ENCODE data around the gene CLSTN2.
A peak's percentile ranks its signal among the peaks of the same experiment; 100 is the strongest.

The CLSTN2 gene

DNA sequence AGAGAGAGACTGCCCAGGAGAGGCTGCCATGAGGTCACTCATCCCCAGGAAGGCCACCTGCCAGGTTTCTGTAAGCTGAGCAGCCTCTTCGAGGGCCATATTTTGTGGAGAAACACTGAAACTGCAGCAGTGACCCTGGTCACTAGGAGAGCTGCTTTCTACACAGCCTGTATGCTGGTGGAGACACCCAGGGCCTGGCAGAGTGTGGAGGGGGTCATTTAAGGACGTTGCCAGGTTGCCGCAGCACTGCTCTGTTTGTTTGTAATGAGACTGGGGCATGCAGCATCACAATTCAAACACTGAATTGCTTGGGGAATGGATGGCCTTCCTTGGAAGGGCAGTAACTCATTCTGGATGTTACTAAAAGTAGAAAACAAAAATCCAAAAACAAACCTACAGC, 638.0 kb downstream of the CLSTN2 start:
- no peak for DNase-seq

DNA sequence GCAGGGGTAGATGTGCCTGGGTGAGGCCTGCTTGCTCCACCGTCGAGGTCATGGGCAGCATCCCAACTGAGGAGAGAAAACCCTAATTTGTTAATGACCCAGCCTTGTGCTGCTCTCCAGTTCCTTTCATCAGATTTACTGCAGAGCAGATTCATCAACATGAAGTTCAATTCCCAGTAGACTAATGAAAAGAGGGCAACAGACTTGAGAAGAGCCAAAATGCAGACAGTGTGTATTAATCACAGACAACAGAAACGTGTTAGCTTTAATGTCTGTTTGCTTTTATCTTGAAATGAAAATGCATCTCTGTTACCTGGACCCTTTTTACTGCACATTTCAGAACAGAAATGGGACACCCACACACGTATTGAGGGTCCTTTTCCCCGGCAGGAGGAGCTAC, 639.4 kb downstream of the CLSTN2 start:
- DNase-seq, result no peak

DNA sequence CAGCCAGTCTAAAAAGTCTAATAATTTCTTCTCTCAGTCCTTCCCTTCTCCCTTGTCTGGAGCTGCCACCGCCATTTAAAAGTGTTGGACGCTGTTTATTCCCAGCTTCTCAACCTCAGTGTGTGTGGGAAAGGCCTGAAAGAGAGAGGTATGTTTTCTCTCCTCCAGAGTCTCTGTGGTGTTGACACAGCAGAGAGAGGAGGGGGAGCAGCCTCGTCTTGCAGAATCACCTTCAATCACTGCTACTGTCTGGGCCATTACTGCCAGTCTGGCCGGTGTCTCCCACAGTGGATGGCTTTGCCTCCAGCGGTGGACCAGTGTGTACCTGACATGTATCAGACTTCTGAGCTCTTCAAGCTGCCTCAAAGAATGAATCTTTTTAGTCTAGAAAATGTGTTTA, 641.5 kb downstream of the CLSTN2 start:
- no peak for DNase-seq

DNA sequence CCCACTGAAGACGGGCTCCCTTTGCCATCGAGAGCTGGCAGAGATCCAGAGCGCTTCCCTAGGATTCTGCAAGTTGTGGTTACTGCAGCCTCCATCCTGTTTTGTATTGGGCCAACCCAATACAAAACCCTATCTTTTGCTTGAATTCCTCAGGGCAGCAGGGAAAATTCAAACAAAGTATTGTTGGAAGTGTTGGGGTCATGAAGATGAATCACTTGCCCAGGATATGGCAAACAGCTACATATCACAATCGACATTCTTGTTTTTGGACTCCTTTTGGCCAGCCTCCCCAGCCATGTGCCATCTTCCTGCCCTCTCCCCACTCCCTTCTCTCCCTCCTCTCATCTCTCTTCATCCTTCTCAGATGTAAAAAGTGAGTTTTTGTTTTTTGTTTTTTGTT, 642.9 kb downstream of the CLSTN2 start:
- DNase-seq, result no peak

DNA sequence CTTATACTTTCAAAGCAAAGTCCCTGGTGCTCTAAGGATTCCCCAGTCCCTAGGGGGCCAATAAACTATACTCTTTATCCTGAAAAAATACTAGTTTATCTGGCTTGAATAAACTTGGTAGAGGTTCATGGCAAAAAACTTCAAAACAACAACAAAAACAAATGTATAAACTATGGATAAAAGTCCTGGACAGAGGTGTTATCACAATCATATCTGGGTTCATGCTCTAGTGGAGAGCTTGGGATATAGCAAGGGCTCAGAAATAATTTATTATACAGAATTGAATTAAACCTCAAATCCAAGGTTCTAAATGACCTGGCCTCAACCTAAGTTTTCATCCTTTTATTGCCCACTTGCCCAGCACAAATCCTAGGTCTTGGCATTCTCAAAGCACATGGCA, 644.3 kb downstream of the CLSTN2 start:
- no peak for DNase-seq

DNA sequence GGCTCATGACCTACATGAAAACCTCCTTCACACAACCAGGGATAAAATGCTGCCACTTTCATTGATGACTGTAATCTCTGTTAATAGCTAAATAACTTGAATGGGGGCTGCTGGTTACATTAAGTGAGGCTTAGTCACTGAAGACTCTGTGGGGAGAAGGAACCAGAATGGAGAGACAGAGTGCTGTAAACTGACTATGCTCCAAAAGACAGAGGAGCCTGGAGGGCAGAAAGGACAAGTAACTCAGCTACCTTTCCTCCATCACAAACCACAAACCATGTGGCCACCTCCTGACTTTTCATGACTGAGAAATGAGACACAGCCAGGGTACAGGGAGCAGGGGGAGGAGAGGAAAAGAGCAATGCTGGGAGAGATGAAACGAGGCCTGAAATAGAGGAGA, 645.8 kb downstream of the CLSTN2 start:
- DNase-seq, result peak in 2 of 6 experiments; percentile 1 to 12

DNA sequence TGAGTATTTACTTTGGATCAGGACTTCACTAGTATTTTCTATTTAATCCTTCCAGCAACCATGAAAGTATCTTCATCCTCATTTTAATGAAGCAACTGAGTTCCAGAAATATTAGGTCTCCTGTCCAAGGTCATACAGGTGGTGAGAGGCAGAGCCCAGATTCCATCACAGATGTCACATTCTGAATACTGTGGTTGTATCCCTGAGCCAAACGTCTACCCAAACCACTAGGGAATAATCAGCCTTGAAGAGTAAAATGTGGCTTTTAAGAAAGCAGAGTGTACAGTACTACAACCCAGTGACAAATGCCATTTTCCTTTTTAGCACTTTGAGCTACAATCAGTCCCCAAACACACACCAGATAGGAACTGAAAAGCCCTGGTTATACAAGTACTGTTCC, 649.6 kb downstream of the CLSTN2 start:
- no peak for DNase-seq

DNA sequence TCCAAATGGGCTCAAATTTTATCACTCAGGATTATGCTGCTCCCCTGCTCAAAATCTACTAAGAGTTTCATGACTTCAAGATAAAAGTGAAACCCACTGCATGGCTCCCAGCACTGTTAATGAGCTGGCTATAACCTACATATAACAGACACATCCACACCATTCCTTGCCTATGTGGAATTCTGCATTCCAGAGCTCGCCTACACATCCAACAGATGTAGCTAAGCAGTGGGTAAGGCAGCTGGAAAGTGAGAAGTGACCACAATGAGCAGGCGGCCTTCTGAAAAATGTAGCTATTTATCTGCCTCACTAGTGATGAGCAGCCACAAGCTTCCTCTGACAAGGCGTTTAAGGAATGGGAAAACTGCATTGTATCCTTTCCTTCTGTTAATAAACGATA, 650.8 kb downstream of the CLSTN2 start:
- DNase-seq, result no peak

DNA sequence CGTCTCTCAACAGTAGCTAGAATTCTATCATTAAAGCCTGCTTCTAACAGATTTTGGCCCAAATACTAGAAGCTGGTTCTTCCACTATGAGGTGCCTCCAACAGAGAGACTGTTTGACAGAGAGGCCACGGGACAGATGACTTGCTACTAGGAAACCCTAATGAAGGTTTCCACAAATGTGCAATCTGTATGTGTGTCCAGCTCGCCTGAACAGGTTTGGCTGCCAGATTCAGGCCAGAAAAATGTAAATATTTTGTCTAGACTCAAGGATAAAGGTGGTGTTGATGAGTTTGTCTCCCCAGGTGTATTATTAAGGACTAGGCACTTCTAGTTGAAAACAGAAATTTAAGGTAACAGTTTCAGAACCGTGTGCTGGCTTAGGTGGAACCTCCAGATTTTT, 651.3 kb downstream of the CLSTN2 start:
- no peak for DNase-seq

DNA sequence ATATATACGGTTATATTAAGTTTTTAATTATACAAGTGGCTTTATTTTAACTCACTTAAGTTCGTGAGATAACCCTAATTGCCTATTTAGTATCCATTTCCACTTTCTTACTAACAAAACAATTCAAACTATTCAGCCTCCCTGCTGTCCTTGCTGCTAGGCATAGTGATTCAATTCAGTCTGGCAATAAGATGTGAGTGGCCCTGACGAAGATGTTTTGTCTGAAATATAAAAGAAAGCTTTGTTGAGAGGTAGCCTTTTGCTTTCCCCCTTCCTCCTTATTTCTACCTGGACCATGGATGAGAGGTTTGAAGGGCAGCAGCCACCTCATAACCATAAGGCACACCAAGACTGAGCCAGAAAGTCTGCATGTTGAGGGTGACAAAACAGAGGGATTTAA, 653.6 kb downstream of the CLSTN2 start:
- no peak for DNase-seq

DNA sequence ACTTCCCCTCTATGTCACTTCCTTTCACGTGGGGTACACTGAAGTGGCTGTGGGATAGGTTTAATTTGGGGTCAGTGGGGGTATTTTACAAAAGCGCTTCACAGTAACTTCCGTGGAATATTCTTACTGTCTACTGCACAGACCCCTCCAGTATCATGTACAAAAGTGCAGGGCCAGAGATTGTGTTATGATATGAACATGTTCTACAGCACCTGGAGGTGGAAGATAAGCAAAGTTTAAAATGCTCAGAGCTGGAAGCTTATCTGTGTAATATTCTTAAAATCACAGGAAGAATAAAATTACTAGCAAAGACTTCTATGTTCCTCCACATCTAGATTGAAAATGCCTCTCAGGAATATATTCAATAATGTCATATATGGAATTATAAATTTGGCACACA, 658.8 kb downstream of the CLSTN2 start:
- DNase-seq, result no peak

DNA sequence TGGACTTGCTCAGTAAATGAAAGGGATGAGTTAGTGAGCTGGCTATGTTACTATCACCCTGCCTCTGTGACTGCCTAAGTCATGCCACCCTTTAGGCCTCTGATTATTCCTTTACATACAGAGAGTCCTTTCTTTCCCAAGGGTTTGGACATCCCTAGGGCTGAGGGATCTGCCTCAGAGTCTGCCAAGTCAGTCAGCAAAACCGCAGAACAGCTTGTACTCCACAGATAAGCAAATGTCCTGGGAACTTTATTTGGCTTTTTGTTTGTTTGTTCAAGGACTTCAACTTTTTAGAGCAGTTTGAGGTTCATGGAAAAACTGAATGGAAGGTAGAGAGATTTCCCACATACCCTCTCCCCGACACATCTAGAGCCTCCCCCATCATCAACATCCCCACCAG, 660.3 kb downstream of the CLSTN2 start:
- DNase-seq, result no peak

DNA sequence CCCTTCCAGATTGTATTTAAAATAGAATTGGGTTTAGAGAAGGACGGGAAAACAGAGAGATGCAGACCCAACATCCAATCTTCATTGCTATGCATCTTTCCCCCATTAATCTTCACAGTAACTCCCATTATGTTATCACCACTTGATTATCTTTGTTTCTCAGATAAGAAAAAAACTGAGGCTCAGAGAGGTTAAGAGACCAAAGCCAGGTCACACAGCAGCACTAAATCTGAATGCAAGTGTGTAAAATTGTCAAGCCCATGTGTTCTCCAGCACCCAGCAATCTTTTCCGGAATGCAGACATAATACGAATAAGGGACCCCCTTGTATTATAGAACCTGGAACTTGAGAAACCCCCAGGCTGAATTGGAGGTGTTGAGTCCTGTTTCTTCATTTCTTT, 662.4 kb downstream of the CLSTN2 start:
- no peak for DNase-seq

DNA sequence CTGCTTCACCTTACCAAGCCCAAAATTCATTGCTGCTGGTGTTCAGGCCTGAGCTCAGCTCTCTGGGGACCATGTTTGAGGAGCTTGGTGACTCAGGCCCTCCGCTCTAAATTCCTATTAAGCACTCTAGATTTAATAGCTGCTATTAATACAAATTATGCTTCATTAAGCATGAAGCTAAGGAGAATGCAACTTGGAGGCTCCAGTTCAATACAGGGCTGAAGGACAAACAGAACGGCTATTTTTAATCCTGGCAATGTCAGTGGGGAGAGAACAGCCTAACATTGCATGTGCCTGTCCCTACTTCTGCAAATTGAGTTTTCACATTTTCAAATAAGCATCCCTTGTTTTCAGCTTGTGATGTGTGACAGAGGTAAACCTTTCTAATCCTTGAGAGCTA, 662.8 kb downstream of the CLSTN2 start:
- no peak for DNase-seq

DNA sequence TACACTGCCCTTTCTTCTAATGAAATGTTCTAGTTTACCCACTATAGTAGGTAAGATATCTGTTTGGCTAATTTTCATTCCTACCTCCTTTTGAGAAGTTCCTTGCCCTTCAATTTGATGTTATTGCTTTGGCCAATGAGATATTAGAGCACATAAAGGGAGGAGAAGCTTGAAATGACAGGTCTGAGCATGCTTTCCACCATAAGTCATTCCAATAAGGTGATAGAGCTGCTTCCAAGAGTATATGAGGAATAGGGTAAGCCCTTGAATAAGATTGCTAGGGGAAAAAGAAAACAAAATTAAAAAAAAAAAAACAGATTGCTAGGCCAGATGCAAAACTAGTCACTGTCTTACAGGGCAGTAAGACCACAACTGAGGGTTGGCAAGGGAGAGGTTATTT, 664.0 kb downstream of the CLSTN2 start:
- no peak for DNase-seq

DNA sequence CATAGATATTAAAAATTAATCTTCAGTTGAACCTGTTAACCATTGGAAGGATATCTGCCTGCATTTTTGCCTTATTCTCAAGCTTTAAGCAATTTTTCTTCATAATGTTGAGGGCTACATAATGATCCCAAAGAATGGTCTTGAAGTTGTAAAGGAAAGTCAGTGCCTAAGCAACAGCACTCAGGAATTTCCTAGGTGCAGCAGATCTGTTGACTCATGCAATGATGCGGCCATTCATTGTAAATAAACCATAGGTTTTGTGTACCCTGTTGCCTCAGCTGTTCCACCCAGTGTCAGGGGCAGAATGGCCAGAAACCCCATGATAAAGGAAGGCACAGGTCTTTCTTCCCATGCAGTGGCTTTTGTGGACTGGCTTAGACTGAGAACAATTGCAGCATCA, 664.5 kb downstream of the CLSTN2 start:
- no peak for DNase-seq

DNA sequence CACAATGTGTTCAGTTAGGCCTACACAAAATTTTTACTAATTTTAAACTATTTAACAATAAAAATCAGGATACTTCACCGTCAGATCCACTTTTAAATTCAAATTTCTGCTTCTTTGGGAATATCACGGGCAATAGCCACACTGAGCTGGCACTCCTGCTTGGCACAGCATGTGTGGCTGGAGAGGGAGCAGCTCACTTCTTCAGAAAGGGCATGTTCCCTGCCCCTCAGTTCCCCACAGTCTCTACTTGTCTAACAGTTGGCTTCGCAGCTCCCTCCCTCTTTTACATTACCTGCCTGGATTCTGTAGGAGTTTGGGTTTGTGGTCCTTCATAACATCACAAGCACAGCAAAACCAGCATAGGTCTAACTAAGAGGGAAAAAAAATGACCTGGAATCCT, 666.9 kb downstream of the CLSTN2 start:
- DNase-seq, result no peak

DNA sequence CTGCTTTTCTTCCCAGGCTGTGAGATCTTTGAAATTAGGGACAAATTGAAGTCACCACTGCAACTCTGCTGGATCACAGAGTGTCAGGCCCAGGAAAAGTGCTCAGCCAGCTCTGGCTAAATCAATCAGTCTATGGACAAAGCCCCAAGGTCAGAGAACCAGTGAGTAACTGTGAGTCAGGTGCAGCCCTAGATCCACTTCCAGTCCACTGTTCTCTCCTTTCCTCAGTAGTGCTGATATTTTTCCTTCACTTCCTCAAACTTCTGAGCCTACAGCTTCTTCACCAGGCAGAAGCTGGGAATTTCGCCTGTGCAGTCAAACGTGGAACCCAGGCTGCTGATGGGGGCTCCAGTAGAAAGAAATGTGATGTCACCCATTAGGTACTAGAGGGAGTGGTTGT, 667.8 kb downstream of the CLSTN2 start:
- DNase-seq, result no peak

DNA sequence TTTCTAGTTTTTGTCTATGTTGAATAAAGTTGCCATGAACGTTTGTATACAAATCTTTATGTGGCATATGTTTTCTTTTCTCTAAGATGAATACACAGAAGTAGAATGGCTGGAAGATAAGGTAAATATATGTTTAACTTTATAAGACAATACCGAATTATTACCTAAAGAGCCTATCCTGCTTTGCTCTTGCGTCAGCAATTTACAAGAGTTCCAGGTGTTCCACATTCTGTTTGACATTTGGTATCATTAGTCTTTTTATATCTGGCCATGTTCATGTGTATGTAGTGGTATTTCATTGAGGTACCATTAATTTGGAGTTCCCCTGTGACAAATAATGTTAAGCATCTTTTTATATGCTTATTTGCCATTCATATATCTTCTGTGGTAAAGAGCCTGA, 668.8 kb downstream of the CLSTN2 start:
- DNase-seq, result no peak

DNA sequence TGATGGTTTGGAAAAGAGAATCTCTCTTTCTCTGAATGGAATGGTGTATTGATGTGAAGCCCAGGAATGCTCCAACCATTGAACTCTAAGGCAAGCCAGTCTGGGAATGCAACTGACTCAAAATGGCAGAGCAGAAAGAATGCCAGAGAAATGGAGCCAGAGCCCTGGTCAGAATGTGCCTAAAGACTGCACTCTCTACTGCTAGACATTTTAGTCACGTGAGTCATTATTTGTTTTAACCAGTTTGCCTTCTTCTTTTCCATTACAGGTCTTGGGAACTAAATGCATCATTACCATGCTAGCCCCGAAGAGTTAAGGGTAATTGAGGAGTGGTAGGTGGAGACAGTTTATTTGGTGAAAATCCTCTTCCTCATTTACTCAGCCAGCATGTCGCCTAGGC, 675.6 kb downstream of the CLSTN2 start:
- no peak for DNase-seq

DNA sequence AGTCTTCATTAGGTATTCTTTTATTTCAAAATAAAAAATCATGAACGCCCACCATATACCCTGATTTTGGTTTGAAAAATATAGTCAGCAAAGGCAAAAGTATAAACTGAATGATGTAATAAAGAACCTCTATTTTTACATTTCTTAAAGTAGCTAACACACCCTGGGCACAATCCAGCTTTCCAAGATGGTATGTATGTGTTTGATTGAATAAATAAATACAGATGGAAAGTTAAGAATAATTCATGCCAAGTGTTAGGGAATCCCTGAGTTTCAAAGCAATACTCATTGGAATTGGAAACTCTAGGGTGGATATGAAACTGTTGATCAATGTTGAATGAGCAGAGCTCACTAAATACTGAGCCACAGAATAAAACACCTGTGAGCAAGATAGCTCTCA, 679.0 kb downstream of the CLSTN2 start:
- no peak for DNase-seq

DNA sequence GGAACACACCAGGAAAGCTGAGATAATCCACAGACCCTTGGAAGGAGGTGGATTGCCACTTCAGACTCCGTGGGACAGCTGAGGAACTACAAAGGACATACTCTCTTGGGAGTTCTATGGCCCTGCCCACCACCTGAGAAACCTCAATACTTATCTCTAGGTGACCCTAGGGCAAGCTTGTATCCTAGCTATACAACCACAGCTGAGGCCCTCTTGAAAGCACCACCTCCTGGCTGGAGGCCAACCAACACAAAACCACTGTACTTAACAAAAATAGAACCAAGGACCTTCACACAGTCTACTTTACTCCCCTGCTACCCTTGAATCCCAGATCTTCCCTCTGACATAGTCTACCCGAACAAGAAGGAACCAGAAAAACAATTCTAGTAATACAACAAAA, 682.1 kb downstream of the CLSTN2 start:
- no peak for DNase-seq

DNA sequence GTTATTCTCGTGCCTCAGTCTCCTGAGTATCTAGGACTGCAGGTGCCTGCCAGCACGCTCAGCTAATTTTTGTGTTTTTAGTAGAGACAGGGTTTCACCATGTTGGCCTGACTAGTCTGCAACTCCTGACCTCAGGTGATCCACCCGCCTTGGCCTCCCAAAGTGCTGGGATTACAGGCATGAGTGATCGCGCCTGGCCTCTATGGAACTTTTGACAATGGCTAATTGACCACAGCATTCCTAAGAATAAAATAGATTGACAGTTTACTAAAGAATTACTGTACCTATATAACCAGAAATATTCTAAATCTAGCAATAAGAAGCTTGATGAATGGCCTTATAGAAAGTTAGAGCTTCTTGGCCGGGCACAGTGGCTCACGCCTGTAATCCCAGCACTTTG, 691.9 kb downstream of the CLSTN2 start:
- DNase-seq, result no peak
